ENCODE data around the gene ZNF20.

Gene ZNF20

DNA sequence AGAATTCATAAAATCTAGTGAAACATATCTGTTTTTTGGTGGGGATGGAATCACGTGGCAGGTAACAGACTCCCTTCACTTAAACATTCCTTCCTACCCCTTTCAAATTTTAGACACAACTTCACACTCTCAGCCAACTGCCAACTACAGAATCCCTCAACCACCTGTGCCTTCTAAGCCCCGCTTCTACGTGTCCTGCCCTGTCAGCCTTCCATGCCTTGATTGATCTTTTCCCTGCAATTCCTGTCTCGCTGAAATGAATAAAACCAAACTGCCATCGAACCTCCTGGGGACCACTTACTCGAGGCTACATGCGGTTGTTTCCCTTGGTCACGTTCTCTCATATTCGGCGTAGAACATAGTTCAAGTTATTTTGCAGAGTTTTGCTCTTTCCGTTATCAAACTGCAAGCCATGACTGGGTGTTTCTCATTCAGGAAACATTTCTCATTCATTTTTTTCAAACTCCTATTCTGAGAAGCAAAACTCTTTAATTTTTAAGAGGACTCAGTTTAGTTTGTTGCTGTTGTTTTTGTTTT, 15.2 kb upstream of the ZNF20 start:
- Histone ChIP-seq H3K27me3 (ENCODE audit: control insufficient read depth, insufficient read depth, low read length, poor library complexity, severe bottlenecking) (no peaks in the 10 kb centered on the region), H3K9me3 (ENCODE audit: control insufficient read depth, low read length) (no peaks in the 10 kb centered on the region), H3K4me1 (ENCODE audit: control insufficient read depth, insufficient read depth, low read length) (peaks cover 5% of the 10 kb centered on the region), H3K27ac (ENCODE audit: insufficient read depth, low read depth, low read length, poor library complexity, severe bottlenecking) (no peak overlapping the region), H3K36me3 (ENCODE audit: control insufficient read depth, insufficient read depth, low read length) (peaks cover 26% of the 10 kb centered on the region), H3K4me3 (ENCODE audit: insufficient read depth, low read depth, low read length) (peak overlapping the region; percentile 82)
- 50 to 51% methylated on average over 11 of the region's 11 CpGs for WGBS, 2 experiments

DNA sequence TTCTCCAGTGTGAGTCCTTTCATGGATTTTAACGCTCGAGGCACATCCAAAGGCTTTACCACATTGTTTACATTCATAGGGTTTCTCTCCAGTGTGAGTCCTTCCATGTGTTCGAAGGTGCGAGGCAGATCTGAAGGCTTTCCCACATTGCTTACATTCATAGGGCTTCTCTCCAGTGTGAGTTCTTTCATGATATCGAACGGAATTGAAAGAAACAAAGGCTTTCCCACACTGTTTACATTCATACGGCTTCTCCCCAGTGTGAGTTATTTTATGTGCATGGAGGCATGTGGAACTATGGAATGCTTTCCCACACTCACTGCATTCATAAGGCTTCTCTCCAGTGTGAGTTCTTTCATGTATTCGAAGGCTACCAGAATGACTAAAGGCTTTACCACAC, 5.2 kb upstream of the ZNF20 start:
- peaks cover 5% of the 10 kb centered on the region for H3K4me1 ChIP-seq (ENCODE audit: control insufficient read depth, insufficient read depth, low read length)
- no peaks in the 10 kb centered on the region for H3K27me3 ChIP-seq (ENCODE audit: control insufficient read depth, insufficient read depth, low read length, poor library complexity, severe bottlenecking)
- no peak overlapping the region for H3K27ac ChIP-seq (ENCODE audit: insufficient read depth, low read depth, low read length, poor library complexity, severe bottlenecking)
- H3K4me3 ChIP-seq (ENCODE audit: insufficient read depth, low read depth, low read length) = no peak overlapping the region
- H3K9me3 ChIP-seq (ENCODE audit: control insufficient read depth, low read length) = no peaks in the 10 kb centered on the region
- peaks cover 59% of the 10 kb centered on the region for H3K36me3 ChIP-seq (ENCODE audit: control insufficient read depth, insufficient read depth, low read length)
- 94% methylated on average over 8 of the region's 8 CpGs for WGBS, 2 experiments

DNA sequence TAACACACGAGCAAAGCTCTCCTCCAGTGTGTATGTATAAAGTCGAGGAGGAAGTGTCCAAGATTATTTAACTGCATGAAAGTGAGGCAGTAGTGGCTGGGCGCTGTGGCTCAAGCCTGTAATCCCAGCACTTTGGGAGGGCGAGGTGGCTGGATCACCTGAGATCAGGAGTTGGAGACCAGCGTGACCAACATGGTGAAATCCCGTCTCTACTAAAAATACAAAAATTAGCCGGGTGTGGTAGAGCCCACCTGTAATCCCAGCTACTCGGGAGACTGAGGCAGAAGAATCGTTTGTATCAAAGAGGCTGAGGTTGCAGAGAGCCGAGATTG, 1.2 kb upstream of the ZNF20 start:
- WGBS, 2 experiments = 77 to 78% methylated on average over 10 of the region's 10 CpGs
- peaks cover 6% of the 10 kb centered on the region for H3K4me1 ChIP-seq (ENCODE audit: control insufficient read depth, insufficient read depth, low read length)
- H3K27me3 ChIP-seq (ENCODE audit: control insufficient read depth, insufficient read depth, low read length, poor library complexity, severe bottlenecking) = no peaks in the 10 kb centered on the region
- H3K36me3 ChIP-seq (ENCODE audit: control insufficient read depth, insufficient read depth, low read length) = peaks cover 56% of the 10 kb centered on the region
- H3K9me3 ChIP-seq (ENCODE audit: control insufficient read depth, low read length) = no peaks in the 10 kb centered on the region
- no peak overlapping the region for H3K27ac ChIP-seq (ENCODE audit: insufficient read depth, low read depth, low read length, poor library complexity, severe bottlenecking)
- H3K4me3 ChIP-seq (ENCODE audit: insufficient read depth, low read depth, low read length) = no peak overlapping the region

DNA sequence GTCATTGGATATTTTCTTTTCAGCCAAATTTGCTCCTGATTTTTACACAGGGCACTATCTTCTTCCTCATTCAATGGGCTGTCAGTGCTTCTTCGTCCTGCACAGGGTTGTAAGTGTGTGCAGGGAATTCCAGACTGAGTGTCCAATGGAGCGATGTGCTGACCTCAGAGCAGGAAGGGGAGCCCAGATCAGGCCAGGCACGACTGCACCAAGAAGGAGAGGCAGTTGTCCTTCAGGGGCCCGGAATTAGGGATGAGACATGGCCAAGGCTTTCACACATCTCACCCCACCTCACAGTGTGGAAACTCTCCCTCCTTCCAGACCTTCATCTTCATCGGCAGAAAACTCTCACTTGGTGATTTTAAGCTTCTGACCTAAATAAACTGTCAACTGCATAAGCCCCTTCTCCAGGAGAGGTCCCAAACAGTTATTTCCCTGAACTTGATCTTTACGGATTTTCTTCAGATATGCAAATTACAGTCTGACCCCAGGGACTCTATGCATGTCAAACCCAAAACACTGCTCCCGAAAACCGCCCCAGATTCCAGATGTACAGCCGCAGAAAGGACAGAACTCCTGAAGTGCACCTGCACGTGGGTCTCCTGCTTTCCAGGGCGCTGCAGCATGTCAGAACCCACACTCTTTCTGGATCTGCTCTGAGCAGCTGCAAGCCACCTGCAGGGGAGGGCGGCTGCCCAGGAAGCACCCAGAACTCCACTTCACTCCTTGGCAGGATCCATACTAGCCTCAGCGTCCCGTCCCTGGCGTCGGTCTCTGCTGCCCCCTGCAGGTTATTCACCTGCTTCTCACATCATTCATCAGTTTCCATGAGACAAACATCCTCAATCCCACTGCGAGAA, 625 bp upstream of the ZNF20 start:
- Histone ChIP-seq H3K4me1 (ENCODE audit: control insufficient read depth, insufficient read depth, low read length) (peaks cover 6% of the 10 kb centered on the region), H3K27me3 (ENCODE audit: control insufficient read depth, insufficient read depth, low read length, poor library complexity, severe bottlenecking) (no peaks in the 10 kb centered on the region), H3K27ac (ENCODE audit: insufficient read depth, low read depth, low read length, poor library complexity, severe bottlenecking) (peak overlapping the region; percentile 99), H3K4me3 (ENCODE audit: insufficient read depth, low read depth, low read length) (peak overlapping the region; percentile 84), H3K9me3 (ENCODE audit: control insufficient read depth, low read length) (no peaks in the 10 kb centered on the region), H3K36me3 (ENCODE audit: control insufficient read depth, insufficient read depth, low read length) (peaks cover 55% of the 10 kb centered on the region)
- 40 to 45% methylated on average over 16 to 17 of the region's 17 CpGs for WGBS, 2 experiments

DNA sequence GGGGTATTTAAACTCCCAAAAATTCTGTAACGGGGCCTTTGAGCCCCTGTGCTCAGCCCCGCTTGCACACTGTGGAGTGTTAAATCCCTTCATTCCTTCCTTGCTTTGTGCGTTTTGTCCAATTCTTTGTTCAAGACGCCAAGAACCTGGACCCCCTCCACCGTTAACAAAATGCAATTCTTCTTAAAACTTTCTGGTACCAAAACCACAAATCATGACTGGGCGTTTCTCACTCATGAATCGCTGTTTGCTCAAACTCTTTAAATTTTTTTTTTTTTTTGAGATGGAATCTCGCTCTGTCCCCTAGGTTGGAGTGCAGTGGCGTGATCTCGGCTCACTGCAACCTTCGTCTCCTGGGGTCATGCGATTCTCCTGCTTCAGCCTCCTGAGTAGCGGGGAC, 881 bp downstream of the ZNF20 start:
- H3K9me3 ChIP-seq (ENCODE audit: control insufficient read depth, low read length) = no peaks in the 10 kb centered on the region
- H3K4me3 ChIP-seq (ENCODE audit: insufficient read depth, low read depth, low read length) = peak overlapping the region; percentile 84
- peaks cover 55% of the 10 kb centered on the region for H3K36me3 ChIP-seq (ENCODE audit: control insufficient read depth, insufficient read depth, low read length)
- 52% methylated on average over 13 of the region's 13 CpGs for WGBS, 2 experiments
- H3K27me3 ChIP-seq (ENCODE audit: control insufficient read depth, insufficient read depth, low read length, poor library complexity, severe bottlenecking) = no peaks in the 10 kb centered on the region
- peak overlapping the region; percentile 99 for H3K27ac ChIP-seq (ENCODE audit: insufficient read depth, low read depth, low read length, poor library complexity, severe bottlenecking)
- H3K4me1 ChIP-seq (ENCODE audit: control insufficient read depth, insufficient read depth, low read length) = peaks cover 6% of the 10 kb centered on the region

DNA sequence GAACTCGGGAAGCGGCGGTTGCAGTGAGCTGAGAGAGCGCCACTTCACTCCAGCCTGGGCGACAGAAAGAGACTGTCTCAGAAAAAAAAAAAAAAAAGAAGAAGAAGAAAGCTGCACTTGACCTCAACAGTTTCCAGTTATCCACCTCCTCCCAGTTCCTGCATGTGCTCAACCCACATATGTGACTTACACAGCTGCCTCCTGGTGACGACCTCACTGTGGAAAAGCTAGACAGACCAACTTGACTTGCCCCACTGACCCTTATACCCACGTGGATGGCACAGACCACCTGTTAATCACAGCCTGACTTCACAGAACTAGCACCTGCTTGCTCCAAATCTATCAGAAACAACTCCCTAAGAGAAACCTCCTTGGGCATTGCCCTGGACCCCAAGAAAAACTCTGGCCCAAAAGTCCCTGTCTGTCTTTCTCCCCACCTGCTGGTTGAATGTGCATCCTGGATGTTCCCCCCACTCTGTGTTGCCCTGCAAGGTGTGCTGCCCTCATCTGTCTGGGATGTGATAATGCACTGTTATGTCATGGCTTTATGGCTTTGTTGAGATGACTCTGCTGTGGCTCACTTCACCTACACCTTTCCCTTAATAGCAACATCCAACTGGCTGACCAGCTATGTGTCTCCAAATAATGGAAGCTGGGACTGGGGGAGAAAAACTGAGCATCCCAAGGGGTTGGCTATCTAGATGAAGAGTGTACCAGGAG, 2.8 kb downstream of the ZNF20 start:
- peaks cover 8% of the 10 kb centered on the region for H3K9me3 ChIP-seq (ENCODE audit: control insufficient read depth, low read length)
- peaks cover 6% of the 10 kb centered on the region for H3K4me1 ChIP-seq (ENCODE audit: control insufficient read depth, insufficient read depth, low read length)
- no peak overlapping the region for H3K4me3 ChIP-seq (ENCODE audit: insufficient read depth, low read depth, low read length)
- 75 to 82% methylated on average over 7 of the region's 7 CpGs for WGBS, 2 experiments
- no peak overlapping the region for H3K27ac ChIP-seq (ENCODE audit: insufficient read depth, low read depth, low read length, poor library complexity, severe bottlenecking)
- peaks cover 63% of the 10 kb centered on the region for H3K36me3 ChIP-seq (ENCODE audit: control insufficient read depth, insufficient read depth, low read length)
- H3K27me3 ChIP-seq (ENCODE audit: control insufficient read depth, insufficient read depth, low read length, poor library complexity, severe bottlenecking) = no peaks in the 10 kb centered on the region

DNA sequence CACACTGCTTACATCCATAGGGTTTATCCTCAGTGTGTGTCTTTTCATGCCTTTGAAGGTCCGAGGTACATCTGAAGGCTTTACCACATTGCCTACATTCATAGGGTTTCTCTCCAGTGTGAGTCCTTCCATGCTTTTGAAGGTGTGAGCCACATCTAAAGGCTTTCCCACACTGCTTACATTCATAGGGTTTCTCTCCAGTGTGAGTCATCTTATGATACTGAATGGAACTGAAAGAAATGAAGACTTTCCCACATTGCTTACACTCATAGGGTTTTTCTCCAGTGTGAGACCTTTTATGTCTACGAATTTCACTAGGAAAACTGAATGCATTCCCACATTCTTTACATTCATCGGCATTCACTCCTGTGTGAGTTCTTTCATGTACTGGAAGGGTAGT, 7.1 kb downstream of the ZNF20 start:
- Histone ChIP-seq H3K27me3 (ENCODE audit: control insufficient read depth, insufficient read depth, low read length, poor library complexity, severe bottlenecking) (no peaks in the 10 kb centered on the region), H3K4me1 (ENCODE audit: control insufficient read depth, insufficient read depth, low read length) (no peaks in the 10 kb centered on the region), H3K9me3 (ENCODE audit: control insufficient read depth, low read length) (peaks cover 11% of the 10 kb centered on the region), H3K36me3 (ENCODE audit: control insufficient read depth, insufficient read depth, low read length) (peaks cover 69% of the 10 kb centered on the region), H3K27ac (ENCODE audit: insufficient read depth, low read depth, low read length, poor library complexity, severe bottlenecking) (no peak overlapping the region), H3K4me3 (ENCODE audit: insufficient read depth, low read depth, low read length) (no peak overlapping the region)
- WGBS, 2 experiments = 96 to 99% methylated on average over 3 of the region's 3 CpGs

DNA sequence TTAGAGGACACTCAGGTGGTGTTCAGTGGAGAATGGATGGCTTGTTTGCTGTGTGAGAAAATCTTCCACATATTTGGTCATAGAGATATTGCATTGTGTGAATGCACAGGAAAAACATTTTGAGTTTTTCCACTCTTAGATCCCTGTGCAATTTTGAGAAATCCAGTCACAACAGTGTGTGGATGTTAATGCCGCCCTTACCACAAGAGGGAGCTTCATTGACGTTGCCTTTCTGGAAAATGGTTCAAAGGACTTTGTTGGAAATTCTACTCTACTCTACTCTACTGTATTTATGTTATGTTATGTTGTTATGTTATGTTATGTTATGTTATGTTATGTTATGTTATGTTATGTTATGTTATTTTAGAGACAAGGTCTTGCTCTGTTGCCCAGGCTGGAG, 13.4 kb downstream of the ZNF20 start:
- peaks cover 4% of the 10 kb centered on the region for H3K9me3 ChIP-seq (ENCODE audit: control insufficient read depth, low read length)
- peaks cover 10% of the 10 kb centered on the region for H3K36me3 ChIP-seq (ENCODE audit: control insufficient read depth, insufficient read depth, low read length)
- no peaks in the 10 kb centered on the region for H3K27me3 ChIP-seq (ENCODE audit: control insufficient read depth, insufficient read depth, low read length, poor library complexity, severe bottlenecking)
- H3K4me3 ChIP-seq (ENCODE audit: insufficient read depth, low read depth, low read length) = no peak overlapping the region
- no peak overlapping the region for H3K27ac ChIP-seq (ENCODE audit: insufficient read depth, low read depth, low read length, poor library complexity, severe bottlenecking)
- 43 to 67% methylated on average over 1 to 2 of the region's 2 CpGs for WGBS, 2 experiments
- no peaks in the 10 kb centered on the region for H3K4me1 ChIP-seq (ENCODE audit: control insufficient read depth, insufficient read depth, low read length)

DNA sequence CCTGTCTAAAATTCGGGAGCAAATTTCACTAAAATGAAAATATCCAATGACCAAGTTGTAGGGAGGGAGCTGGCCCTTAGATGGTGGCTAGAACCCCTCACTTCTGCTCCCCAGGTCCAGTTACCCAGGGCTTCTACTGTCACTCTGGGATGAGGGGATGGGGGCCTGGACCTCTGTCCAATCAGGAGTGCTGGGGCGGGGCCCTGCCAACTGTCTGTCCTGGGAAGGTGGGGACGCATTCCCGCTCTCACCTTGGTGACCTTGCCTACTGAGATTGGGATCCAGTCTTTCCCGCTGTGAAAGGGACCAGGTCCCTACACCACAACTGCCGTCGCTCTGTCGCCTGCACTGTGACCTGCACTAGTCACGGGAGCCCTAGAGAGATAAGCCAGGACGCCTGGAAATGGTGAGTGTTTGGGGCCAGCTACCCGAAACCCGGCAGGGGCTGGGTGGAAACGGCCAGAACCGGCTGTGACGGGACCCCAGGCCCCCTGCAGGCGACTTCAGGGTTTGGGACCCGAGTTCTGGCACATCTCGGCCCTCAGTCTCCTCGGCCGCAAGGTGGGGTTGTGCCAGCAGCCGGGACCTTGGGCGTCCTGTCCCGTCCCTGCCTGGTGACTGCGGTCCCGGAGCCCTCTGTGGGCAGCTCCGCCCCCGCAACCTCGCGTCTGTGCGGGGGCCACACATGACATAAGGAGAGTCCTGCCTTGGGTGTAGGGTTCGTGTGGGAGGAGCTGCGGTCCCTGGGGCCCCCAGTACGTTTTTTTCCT, 22.8 kb downstream of the ZNF20 start:
- no peaks in the 10 kb centered on the region for H3K4me1 ChIP-seq (ENCODE audit: control insufficient read depth, insufficient read depth, low read length)
- peaks cover 5% of the 10 kb centered on the region for H3K9me3 ChIP-seq (ENCODE audit: control insufficient read depth, low read length)
- WGBS, 2 experiments = 94 to 95% methylated on average over 33 of the region's 33 CpGs
- H3K4me3 ChIP-seq (ENCODE audit: insufficient read depth, low read depth, low read length) = no peak overlapping the region
- no peaks in the 10 kb centered on the region for H3K27me3 ChIP-seq (ENCODE audit: control insufficient read depth, insufficient read depth, low read length, poor library complexity, severe bottlenecking)
- peaks cover 27% of the 10 kb centered on the region for H3K36me3 ChIP-seq (ENCODE audit: control insufficient read depth, insufficient read depth, low read length)
- no peak overlapping the region for H3K27ac ChIP-seq (ENCODE audit: insufficient read depth, low read depth, low read length, poor library complexity, severe bottlenecking)

DNA sequence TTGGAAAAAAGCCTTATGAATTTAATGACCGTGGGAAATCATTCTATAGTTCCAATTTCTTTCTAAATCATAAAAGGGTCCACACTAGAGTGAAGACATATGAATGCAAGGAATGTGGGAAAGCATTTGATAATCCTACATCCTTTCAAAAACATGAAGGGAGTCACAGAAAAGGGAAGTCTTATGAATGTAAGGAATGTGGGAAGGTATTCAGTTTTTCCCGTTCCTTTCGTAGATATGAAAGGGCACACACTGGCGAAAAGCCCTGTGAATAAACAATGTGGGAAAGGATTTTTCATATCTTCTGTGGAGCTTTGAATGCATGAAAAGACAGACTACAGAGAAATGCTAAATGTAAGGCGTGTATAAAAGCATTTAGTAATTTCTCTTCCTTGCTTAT, 27.0 kb downstream of the ZNF20 start:
- peaks cover 24% of the 10 kb centered on the region for H3K9me3 ChIP-seq (ENCODE audit: control insufficient read depth, low read length)
- H3K27me3 ChIP-seq (ENCODE audit: control insufficient read depth, insufficient read depth, low read length, poor library complexity, severe bottlenecking) = no peaks in the 10 kb centered on the region
- H3K4me1 ChIP-seq (ENCODE audit: control insufficient read depth, insufficient read depth, low read length) = no peaks in the 10 kb centered on the region
- WGBS, 2 experiments = 85 to 92% methylated on average over 5 of the region's 5 CpGs
- no peak overlapping the region for H3K27ac ChIP-seq (ENCODE audit: insufficient read depth, low read depth, low read length, poor library complexity, severe bottlenecking)
- H3K4me3 ChIP-seq (ENCODE audit: insufficient read depth, low read depth, low read length) = no peak overlapping the region
- H3K36me3 ChIP-seq (ENCODE audit: control insufficient read depth, insufficient read depth, low read length) = peaks cover 66% of the 10 kb centered on the region
